NCI-H1048 (cell line): ENCODE results near the gene KRTAP12-3.
"Not testable (repeated sequence)": the region's sequence is repeated elsewhere in the genome, so short reads cannot be mapped to it uniquely, and the experiment has no call there.

ENCODE experiments used
- DNase-seq: peaks from one replicate; lab custom pipeline; 2025; lab: John Stamatoyannopoulos, UW

Gene KRTAP12-3

GRCh38 chr21:44685050-44685449 is 27.3 kb downstream of the KRTAP12-3 start:
- DNase-seq = not testable (repeated sequence)

- no peak for DNase-seq
Measured at GRCh38 chr21:44686000-44686781, 28.5 kb downstream of the KRTAP12-3 start.

- DNase-seq = no peak
Measured at GRCh38 chr21:44686843-44687561, 29.3 kb downstream of the KRTAP12-3 start.

- no peak for DNase-seq
Measured at GRCh38 chr21:44687671-44688070, 29.9 kb downstream of the KRTAP12-3 start.

GRCh38 chr21:44689740-44690139 is 32.0 kb downstream of the KRTAP12-3 start:
- DNase-seq = not testable (repeated sequence)

- DNase-seq = no peak
Measured at GRCh38 chr21:44691686-44692085, 34.0 kb downstream of the KRTAP12-3 start.

GRCh38 chr21:44692798-44693512 is 35.2 kb downstream of the KRTAP12-3 start:
- no peak for DNase-seq

GRCh38 chr21:44694776-44695175 is 37.0 kb downstream of the KRTAP12-3 start:
- DNase-seq = no peak

GRCh38 chr21:44695184-44695583 is 37.5 kb downstream of the KRTAP12-3 start:
- DNase-seq = no peak

GRCh38 chr21:44695641-44696040 is 37.9 kb downstream of the KRTAP12-3 start:
- DNase-seq = no peak

- no peak for DNase-seq
Measured at GRCh38 chr21:44696572-44696971, 38.8 kb downstream of the KRTAP12-3 start.

GRCh38 chr21:44697172-44697810 is 39.6 kb downstream of the KRTAP12-3 start, which contains the start of gene KRTAP10-12:
KRTAP10-12 (plus strand) TSS chr21:44697172; CDS start chr21:44697202, 30 bp downstream.
- not testable (repeated sequence) for DNase-seq

- no peak for DNase-seq
Measured at GRCh38 chr21:44697811-44698734, 40.3 kb downstream of the KRTAP12-3 start.

GRCh38 chr21:44699502-44700001 is 41.8 kb downstream of the KRTAP12-3 start:
- DNase-seq = no peak

- no peak for DNase-seq
Measured at GRCh38 chr21:44700101-44701022, 42.6 kb downstream of the KRTAP12-3 start.

GRCh38 chr21:44701023-44701400 is 43.3 kb downstream of the KRTAP12-3 start:
- DNase-seq = no peak

- no peak for DNase-seq
Measured at GRCh38 chr21:44701541-44701940, 43.8 kb downstream of the KRTAP12-3 start.

GRCh38 chr21:44702111-44702972 is 44.6 kb downstream of the KRTAP12-3 start:
- DNase-seq = no peak
